Trophoblast cell (in vitro differentiated cells and primary cell): ENCODE measurements around the gene SEMA5A.

Source experiments
- DNase-seq, 2 donors: peaks; one replicate each; pipeline ENCODE4 v3.0.0-alpha.2; 2016
- H2AFZ ChIP-seq: 2 replicates; pipeline ENCODE4 v1.6.1; 2013; ENCODE audit warnings: low read length, moderate library complexity, mild to moderate bottlenecking; ENCODE audit not compliant: insufficient read depth, poor library complexity
- H2AK5ac ChIP-seq: 2 replicates; pipeline ENCODE4 v1.6.1; 2013; ENCODE audit warnings: mild to moderate bottlenecking, low read length
- H2BK120ac ChIP-seq: 2 replicates; pipeline ENCODE4 v1.6.1; 2013; ENCODE audit warnings: low read length, mild to moderate bottlenecking, moderate library complexity; ENCODE audit not compliant: insufficient read depth, poor library complexity
- H2BK12ac ChIP-seq: 2 replicates; pipeline ENCODE4 v1.6.1; 2013; ENCODE audit warnings: mild to moderate bottlenecking, low read length, moderate library complexity
- H2BK5ac ChIP-seq: 2 replicates; pipeline ENCODE4 v1.6.1; 2013; ENCODE audit warnings: low read length, low read depth, moderate library complexity, mild to moderate bottlenecking; ENCODE audit not compliant: poor library complexity
- H3K14ac ChIP-seq: 2 replicates; pipeline ENCODE4 v1.6.1; 2013; ENCODE audit warnings: mild to moderate bottlenecking, low read length
- H3K18ac ChIP-seq: 2 replicates; pipeline ENCODE4 v1.6.1; 2013; ENCODE audit warnings: mild to moderate bottlenecking, low read length
- H3K23ac ChIP-seq: 2 replicates; pipeline ENCODE4 v1.6.1; 2013; ENCODE audit warnings: low read length
- H3K27ac ChIP-seq: 2 replicates; pipeline ENCODE4 v1.5.1; 2013; ENCODE audit warnings: low read depth, mild to moderate bottlenecking, inconsistent platforms, low read length, moderate library complexity
- H3K27me3 ChIP-seq: 2 replicates; pipeline ENCODE4 v1.6.1; 2013; ENCODE audit warnings: inconsistent platforms, mild to moderate bottlenecking, low read length, moderate library complexity; ENCODE audit not compliant: insufficient read depth
- H3K36me3 ChIP-seq, 2 experiments: 1 replicate in 1 of 2; 2 replicates in 1 of 2; pipeline ENCODE4 v1.6.1; 2013; ENCODE audit warnings: low read length in 2 of 2, mild to moderate bottlenecking in 2 of 2, moderate library complexity in 1 of 2; ENCODE audit not compliant: insufficient read depth in 2 of 2, control insufficient read depth in 1 of 2
- H3K4ac ChIP-seq: 2 replicates; pipeline ENCODE4 v1.6.1; 2013; ENCODE audit warnings: low read depth, mild to moderate bottlenecking, low read length, moderate library complexity
- H3K4me1 ChIP-seq, 2 experiments: 1 replicate in 1 of 2; 2 replicates in 1 of 2; pipeline ENCODE4 v1.6.1; 2013; ENCODE audit warnings: low read length in 2 of 2, mild to moderate bottlenecking in 2 of 2, moderate library complexity in 1 of 2; ENCODE audit not compliant: insufficient read depth in 2 of 2, control insufficient read depth in 1 of 2
- H3K4me2 ChIP-seq: 2 replicates; pipeline ENCODE4 v1.6.1; 2013; ENCODE audit warnings: inconsistent platforms, mild to moderate bottlenecking, low read length, moderate library complexity
- H3K4me3 ChIP-seq: 2 replicates; pipeline ENCODE4 v1.5.1; 2013; ENCODE audit warnings: mild to moderate bottlenecking, low read depth, low read length, inconsistent platforms
- H3K79me1 ChIP-seq: one replicate; pipeline ENCODE4 v1.6.1; 2013; ENCODE audit warnings: low read length
- H3K79me2 ChIP-seq: 2 replicates; pipeline ENCODE4 v1.6.1; 2013; ENCODE audit warnings: low read length, mild to moderate bottlenecking; ENCODE audit not compliant: control insufficient read depth, insufficient read depth, poor library complexity
- H3K9ac ChIP-seq: 2 replicates; pipeline ENCODE4 v1.6.1; 2013; ENCODE audit warnings: mild to moderate bottlenecking, low read length
- H3K9me3 ChIP-seq: 2 replicates; pipeline ENCODE4 v1.6.1; 2013; ENCODE audit warnings: low read depth, mild to moderate bottlenecking, control low read depth, inconsistent platforms, low read length; ENCODE audit not compliant: insufficient read depth
- H4K12ac ChIP-seq: 2 replicates; pipeline ENCODE4 v1.6.1; 2013; ENCODE audit warnings: low read depth, mild to moderate bottlenecking, low read length, moderate library complexity
- H4K8ac ChIP-seq: 2 replicates; pipeline ENCODE4 v1.6.1; 2013; ENCODE audit warnings: low read depth, mild to moderate bottlenecking, low read length, moderate library complexity
- H4K91ac ChIP-seq: one replicate; pipeline ENCODE4 v1.6.1; 2013; ENCODE audit warnings: low read depth, mild to moderate bottlenecking, low read length, moderate library complexity
- WGBS: extraction: QIAGEN DNeasy Blood & Tissue Kit; methylation state at CpG from one replicate; pipeline ENCODE4 v1.1.7; 2013; ENCODE audit warnings: missing lambda C conversion rate; ENCODE audit not compliant: insufficient read length, insufficient coverage; ENCODE audit errors: extremely low coverage; 5-methylcytosine and 5-hydroxymethylcytosine counted together

Gene SEMA5A

GRCh38 chr5:9251379-9251980 is 294.4 kb downstream of the SEMA5A start:
- H3K9ac ChIP-seq, result no peak overlapping the region
- no peak overlapping the region for H3K23ac ChIP-seq
- H3K4me3 ChIP-seq, result no peak overlapping the region
- no peak overlapping the region for H2AFZ ChIP-seq
- H3K4ac ChIP-seq, result no peak overlapping the region
- H3K27ac ChIP-seq, result no peak overlapping the region
- H4K8ac ChIP-seq, result no peak overlapping the region
- no peaks in the 10 kb centered on the region for H3K79me2 ChIP-seq
- H2BK12ac ChIP-seq, result no peak overlapping the region
- no peak overlapping the region for H4K91ac ChIP-seq
- no peak overlapping the region for H2BK120ac ChIP-seq
- no peak overlapping the region for H2BK5ac ChIP-seq
- no peaks in the 10 kb centered on the region for H3K27me3 ChIP-seq
- no CpG with 5 or more reads among the region's 2 CpGs for WGBS
- no peak overlapping the region for H3K4me2 ChIP-seq
- H3K14ac ChIP-seq, result no peak overlapping the region
- H3K18ac ChIP-seq, result no peak overlapping the region
- no peak overlapping the region for H2AK5ac ChIP-seq
- no peaks in the 10 kb centered on the region for H3K9me3 ChIP-seq
- H3K79me1 ChIP-seq, result no peaks in the 10 kb centered on the region
- no peaks in the 10 kb centered on the region for H3K4me1 ChIP-seq
- H4K12ac ChIP-seq, result no peak overlapping the region
- peak in 1 of 2 donors; percentile 51 for DNase-seq
- H3K36me3 ChIP-seq, result peaks cover 0 to 2% of the 10 kb centered on the region in 2 experiments

- no peak overlapping the region for H3K14ac ChIP-seq
- no peak overlapping the region for H2AK5ac ChIP-seq
- H3K79me2 ChIP-seq, result no peaks in the 10 kb centered on the region
- peaks cover 5% of the 10 kb centered on the region in 2 experiments for H3K4me1 ChIP-seq
- H3K4ac ChIP-seq, result no peak overlapping the region
- H3K36me3 ChIP-seq, result peaks cover 4 to 7% of the 10 kb centered on the region in 2 experiments
- H3K27me3 ChIP-seq, result no peaks in the 10 kb centered on the region
- H4K8ac ChIP-seq, result no peak overlapping the region
- no peak overlapping the region for H3K27ac ChIP-seq
- no peak overlapping the region for H2BK5ac ChIP-seq
- H4K12ac ChIP-seq, result no peak overlapping the region
- no peak overlapping the region for H3K9ac ChIP-seq
- H4K91ac ChIP-seq, result no peak overlapping the region
- no peak overlapping the region for H3K23ac ChIP-seq
- no CpG with 5 or more reads among the region's 3 CpGs for WGBS
- H3K18ac ChIP-seq, result no peak overlapping the region
- no peak overlapping the region for H2BK12ac ChIP-seq
- H3K79me1 ChIP-seq, result no peaks in the 10 kb centered on the region
- no peak overlapping the region for H3K4me2 ChIP-seq
- no peaks in the 10 kb centered on the region for H3K9me3 ChIP-seq
- H2BK120ac ChIP-seq, result no peak overlapping the region
- no peak overlapping the region for H3K4me3 ChIP-seq
- no peak overlapping the region for H2AFZ ChIP-seq
- no peak for DNase-seq
Measured at GRCh38 chr5:9249231-9249630, 296.6 kb downstream of the SEMA5A start.

GRCh38 chr5:9245071-9245470 is 300.8 kb downstream of the SEMA5A start:
- no peaks in the 10 kb centered on the region for H3K27me3 ChIP-seq
- no peak overlapping the region for H4K8ac ChIP-seq

GRCh38 chr5:9244417-9244816 is 301.5 kb downstream of the SEMA5A start:
- Histone ChIP-seq H3K9me3 (no peaks in the 10 kb centered on the region), H4K12ac (no peak overlapping the region), H4K91ac (no peak overlapping the region), H3K4me3 (no peak overlapping the region), H3K14ac (no peak overlapping the region), H2AFZ (no peak overlapping the region), H2BK5ac (no peak overlapping the region), H3K9ac (no peak overlapping the region), H3K4me1 (peaks cover 6 to 7% of the 10 kb centered on the region in 2 experiments), H3K18ac (no peak overlapping the region), H3K79me2 (no peaks in the 10 kb centered on the region), H2BK120ac (no peak overlapping the region), H3K79me1 (no peaks in the 10 kb centered on the region), H2AK5ac (no peak overlapping the region), H3K4ac (no peak overlapping the region), H3K4me2 (no peak overlapping the region), H3K27me3 (no peaks in the 10 kb centered on the region), H3K36me3 (peaks cover 7 to 10% of the 10 kb centered on the region in 2 experiments), H4K8ac (no peak overlapping the region), H3K23ac (no peak overlapping the region), H3K27ac (no peak overlapping the region), H2BK12ac (no peak overlapping the region)
- peak in 1 of 2 donors; percentile 9 for DNase-seq
- WGBS, result no CpG with 5 or more reads among the region's 4 CpGs

More at GRCh38 chr5:9245071-9245470, 300.8 kb downstream of the SEMA5A start:
- peaks cover 6 to 7% of the 10 kb centered on the region in 2 experiments for H3K4me1 ChIP-seq
- DNase-seq, result peak; percentile 11 to 60
- H2AK5ac ChIP-seq, result no peak overlapping the region
- H3K23ac ChIP-seq, result no peak overlapping the region
- H2BK12ac ChIP-seq, result no peak overlapping the region
- no peak overlapping the region for H3K4me3 ChIP-seq
- no peak overlapping the region for H3K4me2 ChIP-seq
- H4K91ac ChIP-seq, result no peak overlapping the region
- no peak overlapping the region for H3K4ac ChIP-seq
- no peak overlapping the region for H3K18ac ChIP-seq
- no peak overlapping the region for H2AFZ ChIP-seq
- WGBS, result no CpG with 5 or more reads among the region's 3 CpGs
- H3K79me1 ChIP-seq, result no peaks in the 10 kb centered on the region
- no peaks in the 10 kb centered on the region for H3K9me3 ChIP-seq
- H3K36me3 ChIP-seq, result peaks cover 7 to 12% of the 10 kb centered on the region in 2 experiments
- H3K14ac ChIP-seq, result no peak overlapping the region
- H4K12ac ChIP-seq, result no peak overlapping the region
- H3K27ac ChIP-seq, result no peak overlapping the region
- no peak overlapping the region for H2BK5ac ChIP-seq
- H3K79me2 ChIP-seq, result no peaks in the 10 kb centered on the region
- H2BK120ac ChIP-seq, result no peak overlapping the region
- H3K9ac ChIP-seq, result no peak overlapping the region
